Endothelial cell (in vitro differentiated cells): ENCODE results near the gene NID2. TPM values are rescaled to one million over a fixed set of nuclear protein-coding genes. Genes with fewer than 3 reads are reported as not detected.

Experiments
- DNase-seq: peaks from one replicate; pipeline ENCODE4 v3.0.0; 2021; ENCODE audit warnings: low spot score
- H3K27ac Mint-ChIP-seq: one replicate; pipeline ENCODE4 v1.8.0; 2021; ENCODE audit warnings: mixed read lengths, inconsistent platforms; ENCODE audit not compliant: unreplicated experiment
- H3K27me3 Mint-ChIP-seq: one replicate; pipeline ENCODE4 v1.8.0; 2021; ENCODE audit warnings: mild to moderate bottlenecking, moderate library complexity, mixed read lengths, inconsistent platforms; ENCODE audit not compliant: unreplicated experiment
- H3K36me3 Mint-ChIP-seq: one replicate; pipeline ENCODE4 v1.8.0; 2021; ENCODE audit warnings: mild to moderate bottlenecking, low read depth, mixed read lengths, inconsistent platforms; ENCODE audit not compliant: unreplicated experiment
- H3K4me1 Mint-ChIP-seq: one replicate; pipeline ENCODE4 v1.8.0; 2021; ENCODE audit warnings: mild to moderate bottlenecking, mixed read lengths, inconsistent platforms; ENCODE audit not compliant: unreplicated experiment
- H3K4me3 Mint-ChIP-seq: one replicate; pipeline ENCODE4 v1.8.0; 2021; ENCODE audit warnings: mild to moderate bottlenecking, mixed read lengths, inconsistent platforms; ENCODE audit not compliant: unreplicated experiment
- H3K9me3 Mint-ChIP-seq: one replicate; pipeline ENCODE4 v1.8.0; 2021; ENCODE audit warnings: mixed read lengths, inconsistent platforms; ENCODE audit not compliant: unreplicated experiment
- total RNA-seq: library from RNA; stranded (reverse); fragmentation: NEBNext Ultra II Directional; extraction: Animal tissue kit (Norgen Biotek cat#: 25700); gene quantifications from one replicate; pipeline ENCODE4 v1.2.1, GENCODE V29; 2021; ENCODE audit not compliant: unreplicated experiment
- TF ChIP-seq, protein P1 (sequence below): fragments of 200-600 bp; sonication (generic); IDR thresholded peaks from one replicate; pipeline ENCODE4 v1.5.0; 2021; ENCODE audit warnings: antibody characterized with exemption; ENCODE audit not compliant: unreplicated experiment

The NID2 gene
- total RNA-seq, 1 donor from 2014 or later: 80.8 TPM

DNA sequence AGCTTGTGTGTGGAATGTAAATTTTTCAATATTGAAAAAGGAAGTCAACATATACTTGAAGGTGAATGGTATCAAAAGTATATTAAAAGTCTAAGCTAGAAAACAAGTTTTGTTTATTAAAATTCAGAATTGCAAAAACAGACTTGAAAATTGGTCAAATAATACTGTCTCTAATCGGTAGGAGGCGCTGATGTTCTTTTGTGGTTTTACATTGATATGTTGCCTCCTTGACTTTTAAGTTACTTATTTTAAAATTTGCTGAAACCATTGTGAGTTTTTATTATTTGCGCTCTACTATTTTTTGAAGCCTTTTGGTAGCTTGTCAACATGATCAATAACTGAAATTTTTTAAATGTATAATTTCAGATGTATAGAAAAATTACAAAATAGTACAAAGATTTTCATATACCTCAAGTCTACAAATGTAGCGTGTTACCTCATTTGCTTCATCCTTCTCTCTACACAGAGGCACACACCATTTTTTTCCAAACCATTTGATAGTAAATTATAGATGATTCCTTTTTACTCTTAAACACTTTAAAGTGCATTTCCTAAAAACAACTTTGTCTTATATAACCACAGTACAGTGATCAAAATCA is 72.6 kb downstream of the NID2 start:
- H3K36me3 Mint-ChIP-seq: peaks cover 12% of the 10 kb centered on the region
- no peak overlapping the region for H3K4me3 Mint-ChIP-seq
- no peaks in the 10 kb centered on the region for H3K27me3 Mint-ChIP-seq

DNA sequence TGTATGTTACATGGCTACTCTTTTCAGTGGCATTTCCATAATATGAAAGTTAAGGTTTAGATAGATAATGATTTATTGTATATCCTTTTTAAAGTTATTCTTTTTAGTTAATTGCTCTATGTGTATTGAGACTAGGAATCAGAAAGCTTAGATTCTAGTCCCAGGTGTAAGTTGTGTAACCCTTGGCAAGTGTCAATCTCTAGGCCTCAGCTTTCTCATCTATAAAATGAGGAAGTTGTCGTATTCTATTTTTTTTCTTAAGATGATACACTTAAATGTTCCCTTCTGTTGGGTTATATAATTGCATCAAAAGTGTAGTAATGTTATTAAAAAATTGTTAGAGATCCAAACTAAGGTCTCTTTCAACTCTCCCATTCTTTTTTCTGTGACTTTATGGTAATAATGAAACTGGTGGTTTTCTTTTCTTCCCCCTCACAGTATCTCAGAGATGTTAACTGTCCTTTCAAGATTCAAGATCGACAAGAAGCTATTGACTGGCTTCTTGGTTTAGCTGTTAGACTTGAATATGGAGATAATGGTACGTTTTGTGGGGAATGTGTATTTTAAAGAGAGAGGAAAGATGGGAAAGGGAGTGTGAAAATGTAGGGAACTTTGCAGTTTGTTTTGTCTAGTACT is 75.5 kb downstream of the NID2 start:
- Mint-ChIP-seq H3K36me3 (peaks cover 7% of the 10 kb centered on the region), H3K4me1 (peaks cover 16% of the 10 kb centered on the region), H3K4me3 (no peak overlapping the region), H3K27ac (no peak overlapping the region), H3K27me3 (no peaks in the 10 kb centered on the region), H3K9me3 (no peaks in the 10 kb centered on the region)
- TF ChIP-seq, protein P1, sequence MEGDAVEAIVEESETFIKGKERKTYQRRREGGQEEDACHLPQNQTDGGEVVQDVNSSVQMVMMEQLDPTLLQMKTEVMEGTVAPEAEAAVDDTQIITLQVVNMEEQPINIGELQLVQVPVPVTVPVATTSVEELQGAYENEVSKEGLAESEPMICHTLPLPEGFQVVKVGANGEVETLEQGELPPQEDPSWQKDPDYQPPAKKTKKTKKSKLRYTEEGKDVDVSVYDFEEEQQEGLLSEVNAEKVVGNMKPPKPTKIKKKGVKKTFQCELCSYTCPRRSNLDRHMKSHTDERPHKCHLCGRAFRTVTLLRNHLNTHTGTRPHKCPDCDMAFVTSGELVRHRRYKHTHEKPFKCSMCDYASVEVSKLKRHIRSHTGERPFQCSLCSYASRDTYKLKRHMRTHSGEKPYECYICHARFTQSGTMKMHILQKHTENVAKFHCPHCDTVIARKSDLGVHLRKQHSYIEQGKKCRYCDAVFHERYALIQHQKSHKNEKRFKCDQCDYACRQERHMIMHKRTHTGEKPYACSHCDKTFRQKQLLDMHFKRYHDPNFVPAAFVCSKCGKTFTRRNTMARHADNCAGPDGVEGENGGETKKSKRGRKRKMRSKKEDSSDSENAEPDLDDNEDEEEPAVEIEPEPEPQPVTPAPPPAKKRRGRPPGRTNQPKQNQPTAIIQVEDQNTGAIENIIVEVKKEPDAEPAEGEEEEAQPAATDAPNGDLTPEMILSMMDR: no peak
- no peak for DNase-seq

More for the DNA sequence above, 72.6 kb downstream of the NID2 start:
- no peak for DNase-seq
- Mint-ChIP-seq H3K27ac (no peak overlapping the region), H3K9me3 (no peaks in the 10 kb centered on the region), H3K4me1 (peaks cover 4% of the 10 kb centered on the region)
- TF ChIP-seq, protein P1: peak; percentile 81

DNA sequence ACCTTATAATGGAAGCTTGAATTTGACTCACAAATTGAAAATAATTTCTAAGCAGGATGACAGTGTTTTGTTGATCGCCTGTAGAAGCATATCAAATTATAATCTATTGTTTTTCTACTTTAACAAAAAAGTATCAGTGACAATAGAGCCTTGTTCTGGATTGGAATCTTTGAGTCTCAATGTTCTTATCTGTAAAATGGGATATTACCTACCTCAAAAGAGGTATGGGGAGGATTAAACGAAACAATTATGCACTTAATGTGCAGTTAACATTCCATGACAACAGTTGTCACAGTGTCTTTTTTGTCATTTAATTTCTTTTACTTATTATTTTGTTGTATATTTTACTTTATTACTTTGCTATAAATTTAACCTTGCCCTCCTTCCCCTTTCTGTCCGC is 78.4 kb downstream of the NID2 start:
- H3K4me1 Mint-ChIP-seq: peaks cover 17% of the 10 kb centered on the region
- peak overlapping the region; percentile 96 for H3K4me3 Mint-ChIP-seq
- TF ChIP-seq, protein P1: no peak
- H3K36me3 Mint-ChIP-seq: peaks cover 7% of the 10 kb centered on the region
- no peaks in the 10 kb centered on the region for H3K9me3 Mint-ChIP-seq
- H3K27ac Mint-ChIP-seq: no peak overlapping the region
- DNase-seq: no peak
- H3K27me3 Mint-ChIP-seq: no peaks in the 10 kb centered on the region

DNA sequence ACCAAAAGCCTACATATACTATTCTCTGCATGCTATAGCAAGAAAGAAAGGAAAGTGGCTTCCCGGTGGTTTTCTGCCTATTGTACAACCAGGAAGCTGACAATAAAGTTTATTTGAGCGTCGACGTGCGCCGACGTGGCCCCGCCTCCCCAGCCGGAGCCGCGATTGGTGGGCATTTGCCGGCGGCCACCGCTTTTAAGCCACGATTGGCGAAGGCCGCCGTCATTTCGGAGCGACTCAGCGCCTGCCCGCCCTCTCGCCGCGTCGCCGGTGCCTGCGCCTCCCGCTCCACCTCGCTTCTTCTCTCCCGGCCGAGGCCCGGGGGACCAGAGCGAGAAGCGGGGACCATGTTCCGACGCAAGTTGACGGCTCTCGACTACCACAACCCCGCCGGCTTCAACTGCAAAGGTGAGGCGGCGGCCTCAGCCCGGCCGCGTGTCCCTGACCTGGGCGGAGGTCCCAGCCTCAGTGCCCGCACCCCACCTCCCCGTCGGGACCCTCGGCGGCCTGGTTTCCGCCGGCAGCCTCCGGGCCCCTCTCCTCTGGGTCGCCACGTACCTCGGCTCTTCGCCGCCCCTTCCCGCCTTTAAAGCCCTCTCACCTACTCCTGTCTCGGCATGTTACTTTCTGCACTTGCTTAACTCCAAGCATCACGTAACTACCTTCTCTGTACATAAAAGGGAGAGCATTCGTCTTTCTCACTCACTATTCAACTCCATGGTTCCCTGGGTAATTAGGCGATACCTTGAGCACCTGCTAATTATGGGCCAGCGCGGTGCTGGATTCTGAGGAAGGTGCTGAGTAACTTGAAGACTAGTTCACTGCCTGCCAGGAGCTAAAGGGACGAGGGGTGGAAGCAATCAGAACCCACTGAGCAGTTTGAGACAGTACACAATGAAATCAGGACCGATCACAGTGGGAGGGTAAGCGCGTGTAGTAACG is 79.3 kb downstream of the NID2 start, which contains the start of gene RTRAF:
TSS of gene RTRAF (plus strand) at position 254 of the 942 bp plus-strand sequence. CDS start at position 348, 94 bp downstream.
- peaks cover 3% of the 10 kb centered on the region for H3K36me3 Mint-ChIP-seq
- H3K9me3 Mint-ChIP-seq: no peaks in the 10 kb centered on the region
- TF ChIP-seq, protein P1: no peak
- H3K27ac Mint-ChIP-seq: peak within 1 kb of the TSS; percentile 73
- DNase-seq: peak; percentile 90
- H3K27me3 Mint-ChIP-seq: no peaks in the 10 kb centered on the region
- peak within 1 kb of the TSS; percentile 96 for H3K4me3 Mint-ChIP-seq
- H3K4me1 Mint-ChIP-seq: peaks cover 13% of the 10 kb centered on the region
